WTC11 (cell line): ENCODE measurements around the gene RGL3. TPM values are rescaled to one million over a fixed set of nuclear protein-coding genes. Genes with fewer than 3 reads are reported as not detected.
A peak's percentile ranks its signal among the peaks of the same experiment; 100 is the strongest.

Source experiments
- ATAC-seq: fragments of 200-7000 bp; cut with Tn5 transposase; 2 replicates; pipeline ENCODE4 v1.10.0; 2021; ENCODE audit warnings: mild to moderate bottlenecking, moderate library complexity
- CTCF ChIA-PET: fragments of 300-600 bp; sonication (Branson Sonifier 250); formaldehyde crosslinking; loops from one replicate; lab custom pipeline; 2021; ENCODE audit warnings: antibody characterized with exemption; lab: Charles Lee
- POLR2A ChIA-PET: fragments of 350-600 bp; sonication (Branson Sonifier 250); formaldehyde crosslinking; loops from one replicate; lab custom pipeline; 2021; ENCODE audit warnings: antibody characterized with exemption; lab: Charles Lee
- DNase-seq: peaks from one replicate; pipeline ENCODE4 v3.0.0; 2021; ENCODE audit warnings: low spot score
- H3K27ac Mint-ChIP-seq: 2 replicates; pipeline ENCODE4 v1.8.0; 2021; ENCODE audit warnings: mixed read lengths
- H3K27me3 Mint-ChIP-seq: 2 replicates; pipeline ENCODE4 v1.8.0; 2021; ENCODE audit warnings: low read depth, mild to moderate bottlenecking, moderate library complexity, mixed read lengths
- H3K36me3 Mint-ChIP-seq: 2 replicates; pipeline ENCODE4 v1.8.0; 2021; ENCODE audit warnings: mixed read lengths
- H3K4me1 Mint-ChIP-seq: 2 replicates; pipeline ENCODE4 v1.8.0; 2022; ENCODE audit warnings: mixed read lengths
- H3K4me3 Mint-ChIP-seq: 2 replicates; pipeline ENCODE4 v1.8.0; 2021; ENCODE audit warnings: mild to moderate bottlenecking, moderate library complexity, mixed read lengths
- H3K9me3 Mint-ChIP-seq: 2 replicates; pipeline ENCODE4 v1.8.0; 2021; ENCODE audit warnings: mixed read lengths
- ATF1 ChIP-seq: sonication (generic); formaldehyde crosslinking; IDR thresholded peaks from 2 replicates; pipeline ENCODE4 v1.8.1; 2023; ENCODE audit warnings: mild to moderate bottlenecking, moderate library complexity, missing genetic modification reagents
- ELF4 ChIP-seq: sonication (generic); formaldehyde crosslinking; IDR thresholded peaks from 2 replicates; pipeline ENCODE4 v1.8.1; 2022; ENCODE audit warnings: low read depth, mild to moderate bottlenecking, moderate library complexity, missing genetic modification reagents
- EMX1 ChIP-seq: fragments of 250-450 bp; sonication (Bioruptor Pico); IDR thresholded peaks from 2 replicates; pipeline ENCODE4 v1.8.0; 2021; ENCODE audit warnings: mild to moderate bottlenecking
- FOXK1 ChIP-seq: sonication (generic); formaldehyde crosslinking; IDR thresholded peaks from 2 replicates; pipeline ENCODE4 v1.8.0; 2022; ENCODE audit warnings: mild to moderate bottlenecking, moderate library complexity, missing genetic modification reagents
- GRHL2 ChIP-seq: fragments of 250-450 bp; sonication (Bioruptor Pico); IDR thresholded peaks from 2 replicates; pipeline ENCODE4 v1.8.0; 2022; ENCODE audit warnings: mild to moderate bottlenecking, moderate library complexity; ENCODE audit not compliant: insufficient replicate concordance, severe bottlenecking
- HMGA2 ChIP-seq: fragments of 250-450 bp; sonication (Bioruptor Pico); IDR thresholded peaks from 2 replicates; pipeline ENCODE4 v1.4.0; 2021; ENCODE audit warnings: mild to moderate bottlenecking, moderate library complexity
- IRF2 ChIP-seq: sonication (generic); formaldehyde crosslinking; IDR thresholded peaks from 2 replicates; pipeline ENCODE4 v1.8.0; 2022; ENCODE audit warnings: low read depth, missing genetic modification reagents, borderline replicate concordance
- JAZF1 ChIP-seq: fragments of 250-450 bp; sonication (Bioruptor Pico); IDR thresholded peaks from 2 replicates; pipeline ENCODE4 v1.9.0; 2021; ENCODE audit warnings: moderate library complexity, mild to moderate bottlenecking, inconsistent platforms
- JUN ChIP-seq: sonication (generic); formaldehyde crosslinking; IDR thresholded peaks from 2 replicates; pipeline ENCODE4 v1.8.0; 2023; ENCODE audit warnings: mild to moderate bottlenecking, missing genetic modification reagents
- PRRX2 ChIP-seq: fragments of 250-450 bp; sonication (Bioruptor Pico); IDR thresholded peaks from 2 replicates; pipeline ENCODE4 v1.8.0; 2021; ENCODE audit warnings: mild to moderate bottlenecking
- TEAD1 ChIP-seq: sonication (generic); formaldehyde crosslinking; IDR thresholded peaks from 2 replicates; pipeline ENCODE4 v1.8.0; 2022; ENCODE audit warnings: mild to moderate bottlenecking, missing genetic modification reagents
- TP53 ChIP-seq: sonication (generic); formaldehyde crosslinking; IDR thresholded peaks from 2 replicates; pipeline ENCODE4 v1.8.1; 2023; ENCODE audit warnings: mild to moderate bottlenecking, missing genetic modification reagents
- ZBTB21 ChIP-seq: sonication (generic); formaldehyde crosslinking; IDR thresholded peaks from 2 replicates; pipeline ENCODE4 v1.8.1; 2023; ENCODE audit warnings: mild to moderate bottlenecking, missing genetic modification reagents, borderline replicate concordance
- ZNF138 ChIP-seq: sonication (generic); formaldehyde crosslinking; conservative IDR thresholded peaks from 2 replicates; pipeline ENCODE4 v1.8.1; 2022; ENCODE audit warnings: mild to moderate bottlenecking, moderate library complexity, missing genetic modification reagents
- ZNF396 ChIP-seq: fragments of 250-450 bp; sonication (Bioruptor Pico); IDR thresholded peaks from 2 replicates; pipeline ENCODE4 v1.8.0; 2021; ENCODE audit warnings: mild to moderate bottlenecking, moderate library complexity, borderline replicate concordance
- total RNA-seq: library from RNA; stranded (reverse); gene quantifications from 3 replicates; pipeline ENCODE4 v1.2.3, GENCODE V29; 2021
- TF ChIP-seq, protein P1 (sequence below): sonication (generic); formaldehyde crosslinking; IDR thresholded peaks from 2 replicates; pipeline ENCODE4 v1.8.0; 2023; ENCODE audit warnings: missing genetic modification reagents
- TF ChIP-seq, protein P2 (sequence below): fragments of 250-450 bp; sonication (Bioruptor Pico); IDR thresholded peaks from 2 replicates; pipeline ENCODE4 v1.8.0; 2021; ENCODE audit warnings: mild to moderate bottlenecking
- TF ChIP-seq, protein P3 (sequence below): fragments of 250-450 bp; sonication (Bioruptor Pico); conservative IDR thresholded peaks from 2 replicates; pipeline ENCODE4 v1.9.0; 2021; ENCODE audit warnings: mild to moderate bottlenecking
- TF ChIP-seq, protein P4 (sequence below): sonication (generic); formaldehyde crosslinking; IDR thresholded peaks from 2 replicates; pipeline ENCODE4 v1.8.1; 2023; ENCODE audit warnings: mild to moderate bottlenecking, missing genetic modification reagents
- TF ChIP-seq, protein P5 (sequence below): sonication (generic); formaldehyde crosslinking; IDR thresholded peaks from 2 replicates; pipeline ENCODE4 v1.8.1; 2022; ENCODE audit warnings: low read depth, missing genetic modification reagents, borderline replicate concordance
- TF ChIP-seq, protein P6 (sequence below): sonication (generic); formaldehyde crosslinking; IDR thresholded peaks from 2 replicates; pipeline ENCODE4 v1.8.1; 2022; ENCODE audit warnings: mild to moderate bottlenecking, moderate library complexity, missing genetic modification reagents
- TF ChIP-seq, protein P7 (sequence below): fragments of 250-450 bp; sonication (Bioruptor Pico); IDR thresholded peaks from 2 replicates; pipeline ENCODE4 v1.9.0; 2021; ENCODE audit warnings: mild to moderate bottlenecking
- TF ChIP-seq, protein P8 (sequence below): sonication (generic); formaldehyde crosslinking; conservative IDR thresholded peaks from 2 replicates; pipeline ENCODE4 v1.8.1; 2022; ENCODE audit warnings: mild to moderate bottlenecking, missing genetic modification reagents
- TF ChIP-seq, protein P9 (sequence below): sonication (generic); formaldehyde crosslinking; IDR thresholded peaks from 2 replicates; pipeline ENCODE4 v1.8.0; 2023; ENCODE audit warnings: mild to moderate bottlenecking, missing genetic modification reagents

RGL3 gene
- total RNA-seq, 1 experiment from 2014 or later: 69.0 TPM

DNA sequence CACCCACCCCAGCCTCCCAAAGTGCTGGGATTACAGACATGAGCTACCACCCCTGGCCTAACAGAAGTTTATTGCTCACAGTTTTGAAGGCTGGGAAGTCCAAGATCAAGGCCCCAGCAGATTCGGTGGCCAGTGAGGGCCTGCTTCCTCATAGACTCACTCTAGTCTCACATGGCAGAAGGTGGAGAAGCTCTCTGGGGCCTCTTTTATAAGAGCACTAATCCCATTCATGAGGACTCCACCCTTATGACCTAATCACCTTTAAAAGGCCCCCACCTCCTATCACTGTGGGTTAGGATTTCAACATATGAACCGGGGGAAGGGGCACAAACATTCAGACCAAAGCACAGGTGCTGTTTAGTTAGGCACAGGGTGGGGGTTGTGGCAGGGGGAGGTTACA lies 51.6 kb downstream of the RGL3 start:
- Mint-ChIP-seq H3K36me3 (peaks cover 3% of the 10 kb centered on the region; the same call in 1 of the 2 replicates), H3K27me3 (no peaks in the 10 kb centered on the region), H3K4me1 (peaks cover 1% of the 10 kb centered on the region; the same call in 1 of the 2 replicates), H3K4me3 (no peak overlapping the region), H3K27ac (no peak overlapping the region), H3K9me3 (no peaks in the 10 kb centered on the region)
- DNase-seq (no peak), ATAC-seq (no peak)
- ChIA-PET CTCF (interaction anchor here (4.0 kb wide), 1 partner anchor 14 kb away, joined by 22 read pairs; no protein-coding TSS in a partner anchor), POLR2A (no interaction called here)
- TF ChIP-seq JAZF1 (CRISPR knock-in tag): no peak
- no peak for TF ChIP-seq IRF2
- no peak for TF ChIP-seq GRHL2 (CRISPR knock-in tag)
- TF ChIP-seq ZNF396: no peak
- no peak for TF ChIP-seq EMX1 (CRISPR knock-in tag)

DNA sequence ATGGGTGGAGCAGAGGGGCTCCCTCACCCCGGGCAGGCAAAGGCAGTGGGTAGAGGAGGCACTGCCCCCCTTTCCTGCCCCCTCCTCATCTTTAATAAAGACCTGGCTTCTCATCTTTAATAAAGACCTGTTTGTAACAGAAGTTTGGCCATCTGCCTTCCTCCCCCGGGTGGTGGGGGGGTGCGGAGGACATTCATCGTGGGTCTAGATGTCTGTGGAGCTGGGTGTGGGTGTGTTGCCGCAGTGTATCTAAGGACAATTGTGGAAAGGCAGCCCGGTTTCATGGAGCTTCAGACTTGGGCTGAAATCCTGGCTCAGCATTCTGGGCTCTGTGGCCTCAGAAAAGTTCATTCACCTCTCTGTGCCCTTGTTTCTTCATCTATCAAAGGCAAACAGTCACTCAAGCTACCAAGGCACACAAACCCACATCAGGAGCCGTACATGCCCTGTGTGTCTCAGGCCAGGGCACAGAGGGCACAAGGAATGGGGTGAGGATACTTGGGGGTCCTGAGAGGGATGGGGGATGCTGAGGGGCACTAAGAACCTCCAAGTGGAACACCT lies 53.5 kb downstream of the RGL3 start:
- H3K36me3 Mint-ChIP-seq: peaks cover 3% of the 10 kb centered on the region; the same call in 1 of the 2 replicates
- H3K4me1 Mint-ChIP-seq: peaks cover 11% of the 10 kb centered on the region
- CTCF ChIA-PET: no interaction called here
- no peaks in the 10 kb centered on the region for H3K9me3 Mint-ChIP-seq
- POLR2A ChIA-PET: no interaction called here
- peaks cover 8% of the 10 kb centered on the region for H3K27me3 Mint-ChIP-seq
- no peak overlapping the region for H3K4me3 Mint-ChIP-seq
- no peak for DNase-seq
- 0 out of 2 replicates have a peak overlapping the region, but pooled peaks have one; percentile 22 for H3K27ac Mint-ChIP-seq
- ATAC-seq: no peak
- TF ChIP-seq ZBTB21 (CRISPR knock-in tag): no peak
- TF ChIP-seq, protein P1, sequence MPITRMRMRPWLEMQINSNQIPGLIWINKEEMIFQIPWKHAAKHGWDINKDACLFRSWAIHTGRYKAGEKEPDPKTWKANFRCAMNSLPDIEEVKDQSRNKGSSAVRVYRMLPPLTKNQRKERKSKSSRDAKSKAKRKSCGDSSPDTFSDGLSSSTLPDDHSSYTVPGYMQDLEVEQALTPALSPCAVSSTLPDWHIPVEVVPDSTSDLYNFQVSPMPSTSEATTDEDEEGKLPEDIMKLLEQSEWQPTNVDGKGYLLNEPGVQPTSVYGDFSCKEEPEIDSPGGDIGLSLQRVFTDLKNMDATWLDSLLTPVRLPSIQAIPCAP (CRISPR knock-in tag): no peak
- no peak for TF ChIP-seq TP53
- TF ChIP-seq, protein P2, sequence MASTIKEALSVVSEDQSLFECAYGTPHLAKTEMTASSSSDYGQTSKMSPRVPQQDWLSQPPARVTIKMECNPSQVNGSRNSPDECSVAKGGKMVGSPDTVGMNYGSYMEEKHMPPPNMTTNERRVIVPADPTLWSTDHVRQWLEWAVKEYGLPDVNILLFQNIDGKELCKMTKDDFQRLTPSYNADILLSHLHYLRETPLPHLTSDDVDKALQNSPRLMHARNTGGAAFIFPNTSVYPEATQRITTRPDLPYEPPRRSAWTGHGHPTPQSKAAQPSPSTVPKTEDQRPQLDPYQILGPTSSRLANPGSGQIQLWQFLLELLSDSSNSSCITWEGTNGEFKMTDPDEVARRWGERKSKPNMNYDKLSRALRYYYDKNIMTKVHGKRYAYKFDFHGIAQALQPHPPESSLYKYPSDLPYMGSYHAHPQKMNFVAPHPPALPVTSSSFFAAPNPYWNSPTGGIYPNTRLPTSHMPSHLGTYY (CRISPR knock-in tag): no peak
- TF ChIP-seq, protein P3, sequence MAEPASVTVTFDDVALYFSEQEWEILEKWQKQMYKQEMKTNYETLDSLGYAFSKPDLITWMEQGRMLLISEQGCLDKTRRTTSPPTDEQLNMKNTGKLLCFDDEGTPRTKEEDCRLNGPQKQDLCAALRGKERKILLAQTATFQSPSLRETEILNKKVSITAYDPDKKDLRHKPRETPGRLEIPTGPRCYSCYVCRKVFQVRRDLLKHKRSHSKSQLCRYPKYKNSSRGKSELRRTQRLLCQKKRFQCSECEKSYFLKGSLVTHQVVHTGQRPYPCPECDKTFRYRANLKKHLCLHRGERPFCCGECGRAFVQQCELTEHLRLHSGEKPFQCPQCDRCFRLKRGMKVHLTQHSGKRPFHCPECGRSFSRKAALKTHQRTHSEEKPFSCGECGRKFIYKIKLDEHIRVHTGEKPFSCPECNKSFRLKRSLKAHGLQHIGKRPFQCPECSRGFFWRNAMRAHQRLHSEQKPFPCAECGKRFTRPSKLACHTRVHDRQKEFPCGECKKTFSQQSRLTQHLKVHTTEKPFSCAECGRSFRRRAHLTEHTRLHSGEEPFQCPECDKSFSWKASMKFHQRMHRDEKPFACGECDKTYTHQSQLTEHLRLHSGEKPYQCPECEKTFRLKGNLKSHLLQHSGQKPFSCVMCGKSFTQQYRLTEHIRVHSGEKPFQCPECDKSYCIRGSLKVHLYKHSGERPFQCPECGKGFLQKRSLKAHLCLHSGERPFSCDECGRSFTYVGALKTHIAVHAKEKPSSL: no peak
- TF ChIP-seq, protein P4, sequence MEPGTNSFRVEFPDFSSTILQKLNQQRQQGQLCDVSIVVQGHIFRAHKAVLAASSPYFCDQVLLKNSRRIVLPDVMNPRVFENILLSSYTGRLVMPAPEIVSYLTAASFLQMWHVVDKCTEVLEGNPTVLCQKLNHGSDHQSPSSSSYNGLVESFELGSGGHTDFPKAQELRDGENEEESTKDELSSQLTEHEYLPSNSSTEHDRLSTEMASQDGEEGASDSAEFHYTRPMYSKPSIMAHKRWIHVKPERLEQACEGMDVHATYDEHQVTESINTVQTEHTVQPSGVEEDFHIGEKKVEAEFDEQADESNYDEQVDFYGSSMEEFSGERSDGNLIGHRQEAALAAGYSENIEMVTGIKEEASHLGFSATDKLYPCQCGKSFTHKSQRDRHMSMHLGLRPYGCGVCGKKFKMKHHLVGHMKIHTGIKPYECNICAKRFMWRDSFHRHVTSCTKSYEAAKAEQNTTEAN (CRISPR knock-in tag): no peak
- TF ChIP-seq ELF4 (CRISPR knock-in tag): no peak
- TF ChIP-seq, protein P5, sequence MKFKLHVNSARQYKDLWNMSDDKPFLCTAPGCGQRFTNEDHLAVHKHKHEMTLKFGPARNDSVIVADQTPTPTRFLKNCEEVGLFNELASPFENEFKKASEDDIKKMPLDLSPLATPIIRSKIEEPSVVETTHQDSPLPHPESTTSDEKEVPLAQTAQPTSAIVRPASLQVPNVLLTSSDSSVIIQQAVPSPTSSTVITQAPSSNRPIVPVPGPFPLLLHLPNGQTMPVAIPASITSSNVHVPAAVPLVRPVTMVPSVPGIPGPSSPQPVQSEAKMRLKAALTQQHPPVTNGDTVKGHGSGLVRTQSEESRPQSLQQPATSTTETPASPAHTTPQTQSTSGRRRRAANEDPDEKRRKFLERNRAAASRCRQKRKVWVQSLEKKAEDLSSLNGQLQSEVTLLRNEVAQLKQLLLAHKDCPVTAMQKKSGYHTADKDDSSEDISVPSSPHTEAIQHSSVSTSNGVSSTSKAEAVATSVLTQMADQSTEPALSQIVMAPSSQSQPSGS (CRISPR knock-in tag): no peak
- TF ChIP-seq, protein P6, sequence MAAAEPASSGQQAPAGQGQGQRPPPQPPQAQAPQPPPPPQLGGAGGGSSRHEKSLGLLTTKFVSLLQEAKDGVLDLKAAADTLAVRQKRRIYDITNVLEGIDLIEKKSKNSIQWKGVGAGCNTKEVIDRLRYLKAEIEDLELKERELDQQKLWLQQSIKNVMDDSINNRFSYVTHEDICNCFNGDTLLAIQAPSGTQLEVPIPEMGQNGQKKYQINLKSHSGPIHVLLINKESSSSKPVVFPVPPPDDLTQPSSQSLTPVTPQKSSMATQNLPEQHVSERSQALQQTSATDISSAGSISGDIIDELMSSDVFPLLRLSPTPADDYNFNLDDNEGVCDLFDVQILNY (CRISPR knock-in tag): no peak
- TF ChIP-seq ZNF138 (CRISPR knock-in tag): no peak
- TF ChIP-seq, protein P7, sequence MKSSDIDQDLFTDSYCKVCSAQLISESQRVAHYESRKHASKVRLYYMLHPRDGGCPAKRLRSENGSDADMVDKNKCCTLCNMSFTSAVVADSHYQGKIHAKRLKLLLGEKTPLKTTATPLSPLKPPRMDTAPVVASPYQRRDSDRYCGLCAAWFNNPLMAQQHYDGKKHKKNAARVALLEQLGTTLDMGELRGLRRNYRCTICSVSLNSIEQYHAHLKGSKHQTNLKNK: no peak
- no peak for TF ChIP-seq JAZF1 (CRISPR knock-in tag)
- TF ChIP-seq FOXK1: no peak
- no peak for TF ChIP-seq PRRX2 (CRISPR knock-in tag)
- no peak for TF ChIP-seq TEAD1 (CRISPR knock-in tag)
- TF ChIP-seq HMGA2: no peak
- TF ChIP-seq, protein P8, sequence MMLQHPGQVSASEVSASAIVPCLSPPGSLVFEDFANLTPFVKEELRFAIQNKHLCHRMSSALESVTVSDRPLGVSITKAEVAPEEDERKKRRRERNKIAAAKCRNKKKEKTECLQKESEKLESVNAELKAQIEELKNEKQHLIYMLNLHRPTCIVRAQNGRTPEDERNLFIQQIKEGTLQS (CRISPR knock-in tag): no peak
- TF ChIP-seq, protein P9, sequence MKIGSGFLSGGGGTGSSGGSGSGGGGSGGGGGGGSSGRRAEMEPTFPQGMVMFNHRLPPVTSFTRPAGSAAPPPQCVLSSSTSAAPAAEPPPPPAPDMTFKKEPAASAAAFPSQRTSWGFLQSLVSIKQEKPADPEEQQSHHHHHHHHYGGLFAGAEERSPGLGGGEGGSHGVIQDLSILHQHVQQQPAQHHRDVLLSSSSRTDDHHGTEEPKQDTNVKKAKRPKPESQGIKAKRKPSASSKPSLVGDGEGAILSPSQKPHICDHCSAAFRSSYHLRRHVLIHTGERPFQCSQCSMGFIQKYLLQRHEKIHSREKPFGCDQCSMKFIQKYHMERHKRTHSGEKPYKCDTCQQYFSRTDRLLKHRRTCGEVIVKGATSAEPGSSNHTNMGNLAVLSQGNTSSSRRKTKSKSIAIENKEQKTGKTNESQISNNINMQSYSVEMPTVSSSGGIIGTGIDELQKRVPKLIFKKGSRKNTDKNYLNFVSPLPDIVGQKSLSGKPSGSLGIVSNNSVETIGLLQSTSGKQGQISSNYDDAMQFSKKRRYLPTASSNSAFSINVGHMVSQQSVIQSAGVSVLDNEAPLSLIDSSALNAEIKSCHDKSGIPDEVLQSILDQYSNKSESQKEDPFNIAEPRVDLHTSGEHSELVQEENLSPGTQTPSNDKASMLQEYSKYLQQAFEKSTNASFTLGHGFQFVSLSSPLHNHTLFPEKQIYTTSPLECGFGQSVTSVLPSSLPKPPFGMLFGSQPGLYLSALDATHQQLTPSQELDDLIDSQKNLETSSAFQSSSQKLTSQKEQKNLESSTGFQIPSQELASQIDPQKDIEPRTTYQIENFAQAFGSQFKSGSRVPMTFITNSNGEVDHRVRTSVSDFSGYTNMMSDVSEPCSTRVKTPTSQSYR (CRISPR knock-in tag): no peak
- no peak for TF ChIP-seq JUN (CRISPR knock-in tag)
- TF ChIP-seq ATF1 (CRISPR knock-in tag): no peak
- TF ChIP-seq, all 79 proteins: peak for 0
